ENCODE results near the gene IER5.

Gene IER5

GRCh38 chr1:181135815-181136737 lies 47.6 kb downstream of the IER5 start:
- no peak for DNase-seq

DNA sequence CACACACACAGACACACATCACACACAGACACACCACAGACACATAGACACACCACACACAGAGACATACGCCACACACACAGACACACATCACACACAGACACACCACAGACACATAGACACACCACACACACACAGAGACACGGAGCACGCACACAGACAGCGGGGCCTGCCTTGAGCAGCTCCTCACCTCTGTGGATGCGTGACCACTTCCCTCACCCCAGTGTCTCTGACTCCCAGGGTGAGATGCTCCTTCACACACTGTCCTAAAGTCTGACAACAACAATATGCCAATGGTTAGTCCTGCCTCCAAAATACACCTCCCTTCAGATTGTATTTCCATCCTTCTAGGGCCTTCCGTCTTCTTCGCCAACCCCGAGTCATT lies 48.2 kb downstream of the IER5 start:
- DNase-seq: no peak

GRCh38 chr1:181137217-181137743 lies 48.8 kb downstream of the IER5 start:
- DNase-seq: no peak

DNA sequence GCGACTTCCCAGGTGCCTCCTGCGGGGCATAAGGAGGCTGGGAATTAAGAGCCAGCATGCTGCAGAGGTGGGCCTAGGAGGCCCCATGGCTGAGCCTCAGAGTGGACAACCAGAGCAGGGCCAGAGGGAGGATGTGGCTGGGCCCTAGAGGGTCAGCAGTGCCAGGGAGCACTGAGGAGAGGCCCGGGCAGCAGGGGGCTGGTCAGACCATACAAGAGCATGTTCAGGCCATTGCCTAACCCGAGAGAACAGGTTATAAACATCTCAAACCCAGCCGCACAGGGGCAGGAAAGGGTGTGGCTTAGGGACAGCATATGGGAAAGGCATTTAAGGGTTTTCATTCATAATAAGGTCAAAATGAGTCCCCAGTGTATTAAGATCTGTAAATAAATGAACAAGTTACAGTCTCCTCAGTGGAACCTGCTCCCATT lies 51.1 kb downstream of the IER5 start:
- no peak for DNase-seq

GRCh38 chr1:181140398-181140797 lies 51.9 kb downstream of the IER5 start:
- DNase-seq: no peak

GRCh38 chr1:181140891-181141290 lies 52.4 kb downstream of the IER5 start:
- no peak for DNase-seq

GRCh38 chr1:181141431-181141910 lies 53.0 kb downstream of the IER5 start:
- DNase-seq: no peak
